Forelimb muscle (tissue), 1 donor: ENCODE measurements around the gene SDSL. TPM values are rescaled to one million over a fixed set of nuclear protein-coding genes. Genes with fewer than 3 reads are reported as not detected.

Experiments
- DNase-seq: peaks from one replicate; pipeline ENCODE4 v3.0.0-alpha.2; 2013; ENCODE audit warnings: low read depth
- polyA plus RNA-seq: library from polyadenylated mRNA; unstranded; fragments of 120-200 nt; gene quantifications from one replicate; pipeline ENCODE4 v1.2.1, GENCODE V29; 2013; ENCODE audit not compliant: insufficient read length

The SDSL gene
- 1.3 TPM for polyA plus RNA-seq

DNA sequence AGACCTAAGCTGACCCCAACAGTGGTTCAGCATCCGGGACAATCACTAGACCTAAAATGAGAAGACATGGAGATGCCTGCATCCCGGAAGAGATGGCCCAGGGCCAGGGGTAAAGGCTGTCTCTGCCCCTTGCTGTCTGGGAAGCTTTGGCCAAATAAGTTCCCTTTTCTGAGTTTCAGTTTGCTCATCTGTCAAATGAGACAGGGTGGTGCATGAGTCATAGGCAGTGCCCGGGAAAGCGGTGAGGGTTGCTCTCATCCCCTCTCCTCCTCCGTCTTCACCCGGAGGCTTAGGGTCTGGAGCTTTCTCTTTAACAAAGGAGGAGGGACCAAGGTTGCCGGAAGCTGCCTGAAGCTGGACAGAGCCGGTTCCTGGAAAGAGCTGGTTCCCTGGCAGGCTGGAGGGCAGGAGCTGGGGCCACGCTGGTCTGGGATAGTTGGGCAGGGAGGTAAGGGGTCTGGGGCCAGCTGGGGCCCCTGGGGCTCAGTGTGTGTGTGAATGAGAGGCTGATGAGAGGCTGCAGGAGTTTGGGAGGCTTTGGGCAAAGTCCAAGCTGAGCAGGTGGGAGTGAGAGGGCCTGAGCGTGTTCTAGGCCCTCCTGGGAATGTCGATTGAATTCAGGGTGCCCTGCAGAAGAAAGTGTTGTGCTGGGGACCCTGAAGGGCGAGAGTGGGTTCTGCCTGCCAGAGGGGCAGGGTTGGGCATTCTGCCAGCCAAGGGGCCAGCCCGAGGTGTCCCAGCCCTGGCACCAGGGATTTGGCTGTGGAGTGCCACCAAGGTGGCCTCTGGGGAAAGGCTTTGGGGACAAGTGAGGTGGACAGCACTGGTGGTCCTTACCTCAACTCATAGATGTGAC, at the start of gene SDSL:
Gene SDSL, plus strand, starts transcription at position 351 of the 856 bp plus-strand sequence. CDS start 5,603 bp downstream, outside the sequence.
- DNase-seq, result no peak

GRCh38 chr12:113373440-113373839, 48.7 kb upstream of the SDSL start:
- DNase-seq, result no peak

DNA sequence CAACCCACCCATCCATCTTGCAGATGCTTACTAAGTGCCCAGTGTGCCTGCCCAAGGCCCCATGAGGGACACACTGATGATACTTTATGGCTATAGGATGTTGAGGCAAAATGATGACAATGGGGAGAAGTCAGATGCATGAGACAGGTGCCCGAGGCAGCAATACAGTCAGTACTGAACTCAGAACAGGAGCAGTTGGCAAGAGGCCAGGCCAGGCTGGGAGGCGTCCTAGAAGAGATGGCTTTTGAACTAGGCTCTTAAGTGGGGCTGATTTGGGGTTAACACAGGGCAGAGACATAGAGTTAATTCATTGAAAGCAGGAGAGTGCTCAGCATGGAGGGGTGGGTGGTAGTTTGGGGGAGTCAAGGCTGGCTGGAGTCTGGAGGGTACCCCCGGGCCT, 48.2 kb upstream of the SDSL start:
- no peak for DNase-seq

- DNase-seq, result no peak
These were observed 47.3 kb upstream of the SDSL start for GRCh38 chr12:113374823-113375428.

DNA sequence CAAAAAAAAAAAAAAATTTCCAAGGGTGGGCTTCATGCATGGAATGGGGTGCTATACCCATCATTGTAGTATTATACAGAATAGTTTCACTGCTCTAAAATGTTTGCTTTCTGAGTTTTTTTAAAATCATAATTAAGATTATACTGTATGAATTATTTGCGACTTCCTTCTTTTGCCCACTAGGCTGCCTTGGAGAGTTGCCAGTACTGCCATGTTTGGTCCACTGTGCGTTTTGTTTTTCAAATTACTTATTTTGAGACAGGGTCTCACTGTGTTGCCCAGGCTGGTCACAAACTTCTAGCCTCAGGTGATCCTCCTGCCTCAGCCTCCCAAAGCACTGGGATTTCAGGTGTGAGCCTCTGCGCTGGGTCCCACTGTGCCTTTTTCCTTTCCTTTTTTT, 43.9 kb upstream of the SDSL start:
- no peak for DNase-seq

DNA sequence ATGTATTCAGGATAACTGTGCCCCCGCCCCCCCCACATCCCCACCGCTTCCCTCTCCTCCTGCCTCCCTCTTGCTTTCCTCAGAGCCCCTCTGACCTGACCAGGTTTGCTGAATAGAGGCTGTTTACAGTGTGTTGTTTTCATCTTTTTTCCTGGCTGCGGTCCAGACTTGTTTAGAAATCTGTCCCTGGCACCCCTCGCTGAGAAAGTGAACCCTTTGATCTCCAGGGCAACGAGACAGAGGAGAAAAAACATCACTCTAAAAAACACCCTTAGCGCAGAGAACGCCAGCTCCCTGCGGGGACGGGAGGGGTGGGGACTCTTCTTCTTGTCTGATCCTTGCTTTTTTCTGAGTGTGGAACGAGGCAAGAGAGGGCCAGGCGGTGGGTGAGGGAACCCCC, 41.0 kb upstream of the SDSL start:
- DNase-seq, result no peak

GRCh38 chr12:113382206-113382605, 40.0 kb upstream of the SDSL start:
- no peak for DNase-seq

DNA sequence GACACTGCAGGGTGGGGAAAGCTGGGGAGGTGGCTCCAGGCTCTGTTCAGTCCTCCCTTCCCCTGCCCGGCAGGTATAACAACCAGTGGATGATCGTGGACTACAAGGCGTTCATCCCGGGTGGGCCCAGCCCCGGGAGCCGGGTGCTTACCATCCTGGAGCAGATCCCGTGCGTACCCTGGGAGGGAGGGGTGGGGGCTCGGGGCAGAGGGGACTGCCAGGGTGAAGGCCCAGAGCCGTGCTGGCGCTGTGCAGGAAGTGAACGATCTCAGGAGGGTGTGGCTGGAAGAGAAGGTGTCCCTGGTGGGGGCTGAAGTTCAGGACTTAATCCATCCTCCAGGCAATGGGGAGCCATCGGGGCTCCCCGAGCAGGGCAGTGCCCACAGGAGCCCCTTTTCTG, 37.4 kb upstream of the SDSL start:
- no peak for DNase-seq

DNA sequence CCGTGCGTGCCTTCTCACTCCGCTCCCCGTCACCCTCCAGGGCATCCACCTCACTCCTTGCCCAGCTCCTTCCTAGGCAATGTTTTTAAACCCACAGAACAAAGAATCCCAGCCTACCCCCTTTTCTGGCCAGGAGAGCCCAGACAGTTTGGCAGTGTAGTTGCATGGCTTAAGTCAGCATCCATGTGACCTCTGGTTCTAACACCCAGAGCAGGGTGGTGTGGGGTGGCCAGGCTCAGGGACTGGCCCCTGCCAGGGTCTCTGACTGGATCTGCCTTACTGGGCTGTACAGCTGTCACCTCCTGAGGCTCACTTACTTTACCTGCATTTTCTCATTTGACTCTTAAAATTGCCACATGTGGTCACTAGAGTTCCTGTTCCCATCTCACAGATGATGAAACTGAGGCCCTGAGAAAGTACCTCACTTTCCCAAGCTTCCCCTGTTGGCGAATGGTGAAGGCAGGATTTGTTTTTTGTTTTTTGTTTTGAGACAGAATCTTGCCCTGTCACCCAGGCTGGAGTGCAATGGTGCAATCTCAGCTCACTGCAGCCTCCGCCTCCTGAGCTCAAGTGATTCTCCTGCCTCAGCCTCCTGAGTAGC, 36.8 kb upstream of the SDSL start:
- no peak for DNase-seq

DNA sequence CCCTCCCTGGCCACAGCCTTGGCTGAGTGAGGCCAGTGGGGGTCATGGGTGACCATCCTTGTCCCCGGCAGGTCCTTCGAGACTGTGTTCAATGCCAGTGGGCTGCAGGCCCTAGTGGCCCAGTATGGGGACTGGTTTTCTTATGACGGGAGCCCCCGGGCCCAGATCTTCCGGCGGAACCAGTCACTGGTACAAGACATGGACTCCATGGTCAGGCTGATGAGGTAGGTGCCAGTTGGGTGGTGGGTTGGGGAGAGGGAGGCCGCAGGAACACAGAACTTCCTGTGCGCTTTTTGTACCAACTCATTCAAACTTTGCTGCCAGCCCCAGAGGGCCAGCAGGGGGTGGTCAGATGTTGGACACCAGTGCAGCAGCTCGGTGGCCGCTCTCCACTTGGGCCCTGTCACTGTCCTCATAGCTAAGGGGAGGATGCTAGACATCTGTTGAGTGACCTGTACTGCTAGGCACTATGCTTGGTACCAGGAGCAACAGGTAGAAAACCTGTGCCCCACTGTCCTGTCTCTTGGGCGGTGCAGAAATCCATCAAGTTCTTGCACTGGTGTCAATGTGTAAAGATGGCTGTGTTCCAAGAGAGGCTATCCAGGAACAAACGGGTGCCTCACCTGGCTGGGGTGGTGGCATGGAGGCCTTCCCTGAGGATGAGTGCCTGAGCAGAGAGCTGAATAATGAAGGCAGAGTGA, 35.2 kb upstream of the SDSL start:
- DNase-seq, result no peak

- no peak for DNase-seq
These were observed 34.5 kb upstream of the SDSL start for GRCh38 chr12:113387631-113388030.

- no peak for DNase-seq
These were observed 33.8 kb upstream of the SDSL start for GRCh38 chr12:113388351-113388750.

- no peak for DNase-seq
These were observed 31.8 kb upstream of the SDSL start for GRCh38 chr12:113390064-113391043.

DNA sequence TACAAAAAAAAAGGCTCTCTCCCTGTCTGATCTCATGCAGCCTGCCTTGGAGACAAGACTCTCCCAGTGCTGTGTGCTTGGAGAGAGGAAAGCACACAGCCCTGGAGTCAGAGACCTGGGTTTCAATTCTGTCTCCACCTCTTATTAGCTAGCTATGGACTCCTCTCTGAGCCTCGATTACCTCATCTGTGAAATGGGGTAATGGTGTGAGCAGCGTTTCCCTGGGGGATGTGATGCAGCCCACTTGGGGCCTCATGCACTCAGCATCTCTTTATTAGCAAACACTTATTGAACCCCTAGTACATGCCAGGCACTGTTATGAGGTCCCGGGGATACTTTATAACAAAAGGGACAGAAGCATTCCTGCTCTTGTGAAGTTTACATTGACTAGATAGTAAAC, 31.0 kb upstream of the SDSL start:
- no peak for DNase-seq

GRCh38 chr12:113391650-113392337, 30.4 kb upstream of the SDSL start:
- no peak for DNase-seq

DNA sequence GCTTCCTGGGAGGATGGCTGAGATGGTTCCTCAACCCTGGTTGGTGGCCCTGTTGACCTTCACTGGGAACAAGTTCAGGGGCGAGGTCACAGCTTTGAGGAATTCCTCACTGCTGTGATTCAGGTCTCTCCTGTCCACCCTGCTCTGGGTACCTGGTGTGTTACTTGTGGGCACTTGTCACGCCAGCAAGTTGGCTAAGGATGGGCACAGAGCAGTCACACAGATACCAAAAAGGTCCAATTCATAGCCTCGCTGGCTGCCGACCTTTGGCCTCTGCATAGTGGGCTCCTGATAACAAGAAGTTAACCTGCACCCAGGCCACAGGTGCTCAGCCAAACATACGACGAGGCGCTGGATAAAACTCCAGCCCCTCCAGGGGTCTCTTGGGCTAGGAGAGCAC, 29.7 kb upstream of the SDSL start:
- DNase-seq, result no peak

DNA sequence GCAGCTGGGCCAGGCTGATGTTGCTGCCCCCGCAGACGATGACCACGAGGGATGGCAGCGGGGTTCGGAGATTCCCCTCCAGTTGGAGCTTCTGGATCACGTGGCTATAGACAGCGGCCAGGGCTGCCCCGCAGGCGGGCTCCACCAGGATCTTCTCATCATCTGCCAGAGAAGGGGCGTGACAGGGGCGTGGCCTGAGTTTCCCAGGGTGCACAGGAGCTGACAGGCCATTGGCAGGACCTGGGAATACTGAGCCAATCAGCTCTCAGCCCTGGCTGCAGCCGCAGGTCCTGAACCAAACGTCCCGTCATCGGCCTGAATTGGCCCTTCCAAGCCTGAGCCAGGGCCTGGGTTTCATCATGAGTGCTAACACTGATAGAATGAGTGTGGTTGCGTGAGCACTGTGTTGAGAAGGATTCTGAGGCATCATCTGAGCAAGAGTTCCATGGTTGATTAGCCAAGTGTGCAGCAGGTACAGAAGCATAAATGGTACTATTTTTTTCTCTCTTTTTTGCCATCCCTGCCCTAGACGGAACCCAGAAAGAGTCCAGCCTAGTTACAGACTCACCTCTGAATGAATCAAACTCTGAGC, 29.1 kb upstream of the SDSL start:
- DNase-seq, result no peak

GRCh38 chr12:113393749-113394148, 28.4 kb upstream of the SDSL start:
- no peak for DNase-seq

- no peak for DNase-seq
These were observed 27.1 kb upstream of the SDSL start for GRCh38 chr12:113395119-113395518.

DNA sequence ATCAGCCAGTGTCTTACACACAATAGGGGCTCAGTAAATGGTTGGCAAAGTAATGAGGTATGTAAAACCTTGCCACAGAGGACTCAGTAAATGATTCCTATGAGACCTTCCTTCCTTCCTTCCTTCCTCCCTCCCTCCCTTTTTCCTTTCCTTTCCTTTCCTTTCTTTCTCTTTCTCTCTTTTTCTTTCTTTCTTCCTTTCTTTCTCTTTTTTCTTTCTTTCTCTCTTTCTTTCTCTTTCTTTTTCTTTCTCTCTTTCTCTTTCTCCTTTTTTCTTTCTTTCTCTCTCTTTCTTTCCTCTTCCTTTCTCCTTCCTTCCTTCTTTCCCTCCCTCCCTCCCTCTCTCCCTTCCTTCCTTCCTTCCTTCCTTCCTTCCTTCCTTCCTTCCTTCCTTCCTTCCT, 26.0 kb upstream of the SDSL start:
- no peak for DNase-seq
